HEK293 (cell line): ENCODE data around the gene VPS26B.

Experiments used
- KLF16 ChIP-seq: fragments of 450-650 bp; formaldehyde crosslinking; IDR thresholded peaks from 2 replicates; pipeline ENCODE4 v1.5.1; 2017; ENCODE audit warnings: missing biosample characterization, missing genetic modification characterization
- ZBTB11 ChIP-seq: fragments of 450-650 bp; formaldehyde crosslinking; conservative IDR thresholded peaks from 2 replicates; pipeline ENCODE4 v1.5.1; 2016; ENCODE audit warnings: low read depth, missing biosample characterization, missing genetic modification characterization
- ZFHX2 ChIP-seq: fragments of 450-650 bp; formaldehyde crosslinking; conservative IDR thresholded peaks from 2 replicates; pipeline ENCODE4 v1.5.1; 2016; ENCODE audit warnings: missing biosample characterization, missing genetic modification characterization
- ZNF175 ChIP-seq: fragments of 450-650 bp; formaldehyde crosslinking; IDR thresholded peaks from 2 replicates; pipeline ENCODE4 v1.5.1; 2016; ENCODE audit warnings: missing biosample characterization, missing genetic modification characterization
- ZNF239 ChIP-seq: fragments of 450-650 bp; formaldehyde crosslinking; IDR thresholded peaks from 2 replicates; pipeline ENCODE4 v1.5.1; 2016; ENCODE audit warnings: missing biosample characterization, missing genetic modification characterization
- ZNF529 ChIP-seq: fragments of 450-650 bp; formaldehyde crosslinking; IDR thresholded peaks from 2 replicates; pipeline ENCODE4 v1.5.1; 2017; ENCODE audit warnings: missing genetic modification characterization, missing biosample characterization; ENCODE audit not compliant: insufficient replicate concordance

- TF ChIP-seq ZNF239 (tag by site-specific recombination), result no peak
- no peak for TF ChIP-seq ZFHX2 (tag by site-specific recombination)
- no peak for TF ChIP-seq ZNF175 (tag by site-specific recombination)
- TF ChIP-seq ZBTB11 (tag by site-specific recombination), result no peak
- no peak for TF ChIP-seq KLF16 (tag by site-specific recombination)
- TF ChIP-seq ZNF529 (tag by site-specific recombination), result no peak
Observed at GRCh38 chr11:134238956-134239355, 14.5 kb downstream of the VPS26B start.
